B cell (primary cell): ENCODE data around the gene CLEC11A. TPM values are rescaled to one million over a fixed set of nuclear protein-coding genes. Genes with fewer than 3 reads are reported as not detected.
A peak's percentile ranks its signal among the peaks of the same experiment; 100 is the strongest.

Source experiments
- ATAC-seq: fragments of 200-7000 bp; cut with Tn5 transposase; one replicate; pipeline ENCODE4 v1.10.0; 2021; ENCODE audit warnings: low read depth, mild to moderate bottlenecking, moderate number of reproducible peaks, moderate library complexity
- CTCF ChIA-PET: fragments of 350-600 bp; sonication (Branson Sonifier 250); formaldehyde crosslinking; loops from one replicate; lab custom pipeline; 2021; ENCODE audit warnings: antibody characterized with exemption, inconsistent platforms; lab: Charles Lee
- POLR2A ChIA-PET: fragments of 350-600 bp; sonication (Branson Sonifier 250); formaldehyde crosslinking; loops from one replicate; lab custom pipeline; 2021; ENCODE audit warnings: antibody characterized with exemption; lab: Charles Lee
- DNase-seq: peaks from one replicate; pipeline ENCODE4 v3.0.0; 2013
- H2AFZ ChIP-seq: 2 replicates; pipeline ENCODE4 v1.6.1; 2012; ENCODE audit warnings: mild to moderate bottlenecking, low read depth, low read length; ENCODE audit not compliant: insufficient read depth, poor library complexity, severe bottlenecking
- H3K27ac ChIP-seq, 2 donors: 1 replicate in 1 of 2; 2 replicates in 1 of 2; pipeline ENCODE4 v1.5.1; 2012 to 2013; ENCODE audit warnings: low read length in 2 of 2, mild to moderate bottlenecking in 2 of 2, moderate library complexity in 1 of 2
- H3K27me3 ChIP-seq, 4 experiments: fragments of 200-600 bp in 1 of 4; sonication (generic) in 1 of 4; replicated peaks in 1 of 4; 1 replicate in 2 of 4; 2 replicates in 2 of 4; pipeline versions ENCODE4 v1.6.1 to v1.7.0; 2013 to 2016; ENCODE audit warnings: low read length in 3 of 4, mild to moderate bottlenecking in 2 of 4, mixed read lengths in 1 of 4, moderate library complexity in 1 of 4; ENCODE audit not compliant: insufficient read depth in 4 of 4, control insufficient read depth in 3 of 4; ENCODE audit errors: control extremely low read depth in 1 of 4
- H3K36me3 ChIP-seq, 2 experiments: replicated peaks in 1 of 2; 1 replicate in 1 of 2; 2 replicates in 1 of 2; pipeline versions ENCODE4 v1.6.1 to v1.7.1; 2013; ENCODE audit warnings: low read length in 1 of 2; ENCODE audit not compliant: insufficient read depth in 2 of 2, control insufficient read depth in 1 of 2; ENCODE audit errors: control extremely low read depth in 1 of 2, extremely low read depth in 1 of 2
- H3K4me1 ChIP-seq, 2 donors: fragments of 200-600 bp in 1 of 2; sonication (generic) in 1 of 2; 1 replicate in 1 of 2; 2 replicates in 1 of 2; pipeline versions ENCODE4 v1.5.1 to v1.6.1; 2013 to 2017; ENCODE audit warnings: low read length in 2 of 2; ENCODE audit not compliant: control insufficient read depth in 2 of 2, insufficient read depth in 2 of 2
- H3K4me2 ChIP-seq: replicated peaks from 2 replicates; pipeline ENCODE3; 2012; ENCODE audit warnings: mild to moderate bottlenecking, low read depth, low read length; ENCODE audit not compliant: poor library complexity, severe bottlenecking
- H3K4me3 ChIP-seq, 5 experiments: fragments of 200-600 bp in 1 of 5; sonication (generic) in 1 of 5; 1 replicate in 3 of 5; 2 replicates in 2 of 5; pipeline versions ENCODE4 v1.5.1 to v1.7.0; 2011 to 2016; ENCODE audit warnings: low read length in 4 of 5, mild to moderate bottlenecking in 4 of 5, low read depth in 2 of 5, control low read depth in 1 of 5, moderate library complexity in 1 of 5; ENCODE audit not compliant: insufficient read depth in 1 of 5; ENCODE audit errors: control extremely low read depth in 1 of 5, extremely low read depth in 1 of 5
- H3K79me2 ChIP-seq: fragments of 200-600 bp; sonication (generic); one replicate; pipeline ENCODE4 v1.6.0; 2016; ENCODE audit warnings: low read length; ENCODE audit not compliant: control insufficient read depth, insufficient read depth
- H3K9ac ChIP-seq: fragments of 200-600 bp; sonication (generic); 2 replicates; pipeline ENCODE4 v1.6.1; 2017; ENCODE audit warnings: mild to moderate bottlenecking, low read length, moderate library complexity
- H3K9me3 ChIP-seq, 3 donors: one replicate each; pipeline versions ENCODE4 v1.6.1 to v1.7.1; 2013; ENCODE audit warnings: low read length in 2 of 3; ENCODE audit not compliant: control insufficient read depth in 2 of 3, insufficient read depth in 1 of 3; ENCODE audit errors: control extremely low read depth in 1 of 3
- H4K20me1 ChIP-seq: 2 replicates; pipeline ENCODE4 v1.6.0; 2012; ENCODE audit warnings: mild to moderate bottlenecking, low read length; ENCODE audit not compliant: insufficient read depth, control insufficient read depth, poor library complexity, severe bottlenecking
- H3K27ac Mint-ChIP-seq: one replicate; pipeline ENCODE4 v1.8.0; 2021; ENCODE audit warnings: mixed read lengths
- H3K27me3 Mint-ChIP-seq: one replicate; pipeline ENCODE4 v1.8.0; 2021; ENCODE audit warnings: mixed read lengths
- H3K4me1 Mint-ChIP-seq: one replicate; pipeline ENCODE4 v1.8.0; 2021; ENCODE audit warnings: mixed read lengths
- H3K4me3 Mint-ChIP-seq: one replicate; pipeline ENCODE4 v1.8.0; 2021; ENCODE audit warnings: mixed read lengths
- H3K9me3 Mint-ChIP-seq: one replicate; pipeline ENCODE4 v1.8.0; 2022; ENCODE audit warnings: mixed read lengths; ENCODE audit not compliant: insufficient read depth
- EZH2 ChIP-seq: IDR thresholded peaks from 2 replicates; pipeline ENCODE4 v1.6.1; 2012; ENCODE audit warnings: borderline replicate concordance, low read depth, mild to moderate bottlenecking, moderate library complexity, low read length; ENCODE audit not compliant: insufficient read depth, poor library complexity, severe bottlenecking
- WGBS: methylation state at CpG from one replicate; pipeline ENCODE4 v1.1.5; 2013; ENCODE audit warnings: missing lambda C conversion rate; ENCODE audit not compliant: insufficient coverage; 5-methylcytosine and 5-hydroxymethylcytosine counted together
- intact Hi-C: fragments of 100-400 bp; cut with micrococcal nuclease; formaldehyde crosslinking; loops from one replicate; pipeline ENCODE4 v1.10.0; 2022
- polyA plus RNA-seq: library from polyadenylated mRNA; depleted of rRNA; stranded (reverse); fragments of >200 nt; gene quantifications from 2 replicates; pipeline ENCODE4 v1.2.3, GENCODE V29; 2012
- total RNA-seq, 2 donors: library from RNA; stranded (reverse); fragments of 120-200 nt in 1 of 2; gene quantifications; 1 replicate in 1 of 2; 2 replicates in 1 of 2; pipeline versions ENCODE4 v1.2.3 to v1.2.4, GENCODE V29; 2013 to 2022
- TF ChIP-seq, protein P1 (sequence below): fragments of 200-600 bp; IDR thresholded peaks from one replicate; pipeline ENCODE4 v1.8.0; 2022; ENCODE audit warnings: antibody characterized with exemption, mild to moderate bottlenecking

CLEC11A gene
- total and polyA plus RNA-seq, 2 donors (not counting 1 experiment from before 2014, with no cell fraction given), result 0.52 to 1.6 TPM

DNA sequence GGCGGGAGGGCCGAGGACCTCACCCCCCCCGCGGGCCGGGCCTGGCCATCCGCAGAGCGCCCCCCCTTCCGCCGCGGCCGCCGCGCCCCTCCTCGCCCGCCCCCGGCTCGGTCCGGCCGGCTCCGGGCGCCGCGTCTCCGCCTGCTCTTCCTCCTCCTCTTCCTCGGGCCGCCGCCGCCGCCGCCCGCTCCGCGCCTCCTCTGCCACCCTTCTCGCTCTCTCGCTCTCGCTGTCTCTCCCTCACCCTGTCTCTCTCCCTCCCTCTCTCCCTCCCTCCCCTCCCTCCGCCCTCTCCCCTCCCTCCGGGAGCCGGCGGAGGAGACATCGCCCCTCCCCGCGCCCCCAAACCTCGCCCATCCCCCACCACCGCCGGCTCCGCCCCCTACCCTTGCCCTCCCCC is 3.6 kb upstream of the CLEC11A start, which contains the start of gene SHANK1:
TSS of gene SHANK1 (minus strand) at position 237 of the 400 bp plus-strand sequence. CDS start 2,883 bp downstream, outside the sequence.
- no peaks in the 10 kb centered on the region for H3K79me2 ChIP-seq
- no peaks in the 10 kb centered on the region for H3K36me3 ChIP-seq
- ChIA-PET CTCF (no interaction called here), POLR2A (no interaction called here)
- peak within 1 kb of the TSS; percentile 73 for H3K4me2 ChIP-seq
- H3K9me3 Mint-ChIP-seq, result no peaks in the 10 kb centered on the region
- H3K4me3 ChIP-seq, result no peak within 1 kb of the TSS
- TF ChIP-seq EZH2, result no peak
- TF ChIP-seq, protein P1, sequence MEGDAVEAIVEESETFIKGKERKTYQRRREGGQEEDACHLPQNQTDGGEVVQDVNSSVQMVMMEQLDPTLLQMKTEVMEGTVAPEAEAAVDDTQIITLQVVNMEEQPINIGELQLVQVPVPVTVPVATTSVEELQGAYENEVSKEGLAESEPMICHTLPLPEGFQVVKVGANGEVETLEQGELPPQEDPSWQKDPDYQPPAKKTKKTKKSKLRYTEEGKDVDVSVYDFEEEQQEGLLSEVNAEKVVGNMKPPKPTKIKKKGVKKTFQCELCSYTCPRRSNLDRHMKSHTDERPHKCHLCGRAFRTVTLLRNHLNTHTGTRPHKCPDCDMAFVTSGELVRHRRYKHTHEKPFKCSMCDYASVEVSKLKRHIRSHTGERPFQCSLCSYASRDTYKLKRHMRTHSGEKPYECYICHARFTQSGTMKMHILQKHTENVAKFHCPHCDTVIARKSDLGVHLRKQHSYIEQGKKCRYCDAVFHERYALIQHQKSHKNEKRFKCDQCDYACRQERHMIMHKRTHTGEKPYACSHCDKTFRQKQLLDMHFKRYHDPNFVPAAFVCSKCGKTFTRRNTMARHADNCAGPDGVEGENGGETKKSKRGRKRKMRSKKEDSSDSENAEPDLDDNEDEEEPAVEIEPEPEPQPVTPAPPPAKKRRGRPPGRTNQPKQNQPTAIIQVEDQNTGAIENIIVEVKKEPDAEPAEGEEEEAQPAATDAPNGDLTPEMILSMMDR, result no peak
- peaks cover 64% of the 10 kb centered on the region for H3K27me3 Mint-ChIP-seq
- H3K27me3 ChIP-seq, result peaks cover 0 to 74% (median 19%) of the 10 kb centered on the region in 4 experiments
- peaks cover 0 to 23% (median under 1%) of the 10 kb centered on the region in 3 donors for H3K9me3 ChIP-seq
- peak within 1 kb of the TSS; percentile 55 for H3K4me3 Mint-ChIP-seq
- peak within 1 kb of the TSS; percentile 28 for H3K27ac Mint-ChIP-seq
- H3K4me1 ChIP-seq, result peaks cover 20 to 21% of the 10 kb centered on the region in 2 donors
- no peaks in the 10 kb centered on the region for H4K20me1 ChIP-seq
- peaks cover 27% of the 10 kb centered on the region for H3K4me1 Mint-ChIP-seq
- peak within 1 kb of the TSS; percentile 28 for H2AFZ ChIP-seq
- H3K9ac ChIP-seq, result no peak within 1 kb of the TSS
- ATAC-seq, result no peak
- WGBS, result 1% methylated on average over 25 of the region's 47 CpGs
- intact Hi-C loops, result no loop called here
- DNase-seq, result no peak
- H3K27ac ChIP-seq, result no peak within 1 kb of the TSS

DNA sequence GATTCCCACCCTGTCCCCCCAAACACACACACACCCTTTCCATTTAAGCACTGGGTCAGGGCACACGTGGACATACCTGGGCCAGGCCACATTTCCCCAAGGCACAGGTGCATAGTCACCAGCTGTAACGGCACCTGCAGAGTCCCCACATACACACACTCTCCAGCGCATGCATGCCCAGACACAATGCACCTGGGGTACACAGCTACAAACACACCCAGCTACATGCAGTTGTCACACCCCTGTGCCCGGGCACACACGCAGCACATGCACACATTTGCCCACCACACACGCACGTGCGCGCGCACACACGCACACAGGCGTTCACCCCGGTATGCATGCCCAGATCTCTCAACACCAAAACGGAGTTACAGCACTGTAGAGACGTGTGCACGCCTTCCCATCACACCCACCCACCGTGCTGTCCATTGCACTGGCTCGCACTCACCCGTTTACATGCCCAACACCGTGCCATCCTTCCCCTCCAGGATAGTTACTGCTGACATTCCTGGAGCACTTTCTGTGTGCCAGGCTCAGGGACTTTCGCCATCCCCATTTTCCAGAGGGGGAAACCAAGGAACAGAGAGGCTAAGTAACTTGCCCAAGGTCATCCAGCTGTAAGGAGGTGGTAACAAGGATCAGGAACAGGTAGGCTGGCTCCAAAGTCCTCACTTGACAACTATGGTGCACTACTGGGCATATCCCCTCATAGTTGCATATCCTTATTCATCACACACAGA is 2.8 kb upstream of the CLEC11A start:
- ChIA-PET POLR2A (interaction anchor here (0.7 kb wide), 1 partner anchor 175 kb away, joined by 4 read pairs; no protein-coding TSS in a partner anchor), CTCF (no interaction called here)
- Histone ChIP-seq H3K4me2 (no peak overlapping the region), H3K4me1 (peaks cover 26 to 29% of the 10 kb centered on the region in 2 donors), H3K36me3 (no peaks in the 10 kb centered on the region), H3K27me3 (peaks cover 0 to 81% (median 22%) of the 10 kb centered on the region in 4 experiments), H2AFZ (no peak overlapping the region), H3K4me3 (no peak overlapping the region), H3K9ac (no peak overlapping the region), H3K27ac (no peak overlapping the region), H3K79me2 (no peaks in the 10 kb centered on the region), H3K9me3 (peaks cover 0 to 31% (median 3%) of the 10 kb centered on the region in 3 donors), H4K20me1 (no peaks in the 10 kb centered on the region)
- peaks cover 34% of the 10 kb centered on the region for H3K4me1 Mint-ChIP-seq
- intact Hi-C loops, result no loop called here
- ATAC-seq (no peak), DNase-seq (no peak)
- 70% methylated on average over 21 of the region's 21 CpGs for WGBS
- H3K9me3 Mint-ChIP-seq, result no peaks in the 10 kb centered on the region
- no peak for TF ChIP-seq EZH2
- TF ChIP-seq, protein P1, result no peak
- peaks cover 56% of the 10 kb centered on the region for H3K27me3 Mint-ChIP-seq
- H3K27ac Mint-ChIP-seq, result peak overlapping the region; percentile 28
- H3K4me3 Mint-ChIP-seq, result peak overlapping the region; percentile 55
